HEK293 (cell line): ENCODE results near the gene ARPC4.

Experiments used
- BCL11A ChIP-seq: fragments of 450-650 bp; formaldehyde crosslinking; IDR thresholded peaks from 2 replicates; pipeline ENCODE4 v1.5.1; 2016; ENCODE audit warnings: low read depth, missing biosample characterization, missing genetic modification characterization
- FEZF1 ChIP-seq: fragments of 450-650 bp; formaldehyde crosslinking; IDR thresholded peaks from 2 replicates; pipeline ENCODE4 v1.5.1; 2016; ENCODE audit warnings: missing biosample characterization, missing genetic modification characterization
- HOXC10 ChIP-seq: sonication (generic); formaldehyde crosslinking; IDR thresholded peaks from 2 replicates; pipeline ENCODE4 v1.8.1; 2023; ENCODE audit warnings: mild to moderate bottlenecking, missing genetic modification reagents
- KLF1 ChIP-seq: fragments of 450-650 bp; formaldehyde crosslinking; IDR thresholded peaks from 2 replicates; pipeline ENCODE4 v1.5.1; 2016; ENCODE audit warnings: missing biosample characterization, missing genetic modification characterization
- KLF10 ChIP-seq: fragments of 450-650 bp; IDR thresholded peaks from 2 replicates; pipeline ENCODE4 v1.5.1; 2018; ENCODE audit warnings: missing biosample characterization, mild to moderate bottlenecking, missing genetic modification characterization
- SALL2 ChIP-seq: fragments of 450-650 bp; formaldehyde crosslinking; IDR thresholded peaks from 2 replicates; pipeline ENCODE4 v1.5.0; 2017; ENCODE audit warnings: missing biosample characterization, mild to moderate bottlenecking, missing genetic modification characterization, borderline replicate concordance
- SCRT2 ChIP-seq: fragments of 450-650 bp; formaldehyde crosslinking; IDR thresholded peaks from 2 replicates; pipeline ENCODE4 v1.5.1; 2016; ENCODE audit warnings: missing biosample characterization, missing genetic modification characterization
- ZBTB17 ChIP-seq: fragments of 450-650 bp; formaldehyde crosslinking; IDR thresholded peaks from 2 replicates; pipeline ENCODE4 v1.5.1; 2016; ENCODE audit warnings: missing biosample characterization, missing genetic modification characterization
- ZBTB21 ChIP-seq: fragments of 450-650 bp; formaldehyde crosslinking; IDR thresholded peaks from 2 replicates; pipeline ENCODE4 v1.5.1; 2017; ENCODE audit warnings: missing biosample characterization, missing genetic modification characterization
- ZNF133 ChIP-seq: fragments of 450-650 bp; formaldehyde crosslinking; IDR thresholded peaks from 2 replicates; pipeline ENCODE4 v1.5.1; 2016; ENCODE audit warnings: missing biosample characterization, missing genetic modification characterization
- ZNF223 ChIP-seq: fragments of 450-650 bp; formaldehyde crosslinking; IDR thresholded peaks from 2 replicates; pipeline ENCODE4 v1.5.1; 2016; ENCODE audit warnings: missing biosample characterization, missing genetic modification characterization
- ZNF341 ChIP-seq: fragments of 450-650 bp; formaldehyde crosslinking; IDR thresholded peaks from 2 replicates; pipeline ENCODE4; 2016; ENCODE audit warnings: low read depth, missing biosample characterization, missing genetic modification characterization
- ZNF350 ChIP-seq: fragments of 450-650 bp; formaldehyde crosslinking; IDR thresholded peaks from 2 replicates; pipeline ENCODE4 v1.5.0; 2017; ENCODE audit warnings: missing biosample characterization, mild to moderate bottlenecking, missing genetic modification characterization
- ZNF366 ChIP-seq: fragments of 450-650 bp; formaldehyde crosslinking; conservative IDR thresholded peaks from 2 replicates; pipeline ENCODE4 v1.5.1; 2016; ENCODE audit warnings: missing biosample characterization, missing genetic modification characterization
- ZNF423 ChIP-seq: fragments of 450-650 bp; formaldehyde crosslinking; IDR thresholded peaks from 2 replicates; pipeline ENCODE4 v1.5.1; 2016; ENCODE audit warnings: missing biosample characterization, missing genetic modification characterization
- ZNF561 ChIP-seq: fragments of 450-650 bp; IDR thresholded peaks from 2 replicates; pipeline ENCODE4 v1.5.1; 2018; ENCODE audit warnings: missing biosample characterization, missing genetic modification characterization, borderline replicate concordance
- ZNF600 ChIP-seq: fragments of 450-650 bp; formaldehyde crosslinking; IDR thresholded peaks from 2 replicates; pipeline ENCODE4 v1.5.1; 2016; ENCODE audit warnings: missing biosample characterization, missing genetic modification characterization
- ZNF624 ChIP-seq: fragments of 450-650 bp; formaldehyde crosslinking; IDR thresholded peaks from 2 replicates; pipeline ENCODE4 v1.5.1; 2017; ENCODE audit warnings: missing biosample characterization, missing genetic modification characterization
- TF ChIP-seq, protein P1 (sequence below): fragments of 450-650 bp; formaldehyde crosslinking; IDR thresholded peaks from 2 replicates; pipeline ENCODE4 v1.5.1; 2016; ENCODE audit warnings: missing biosample characterization, missing genetic modification characterization, borderline replicate concordance
- TF ChIP-seq, protein P2 (sequence below): fragments of 450-650 bp; formaldehyde crosslinking; IDR thresholded peaks from 2 replicates; pipeline ENCODE4 v1.5.1; 2016; ENCODE audit warnings: missing biosample characterization, missing genetic modification characterization, low read depth
- TF ChIP-seq, protein P3 (sequence below): fragments of 450-650 bp; formaldehyde crosslinking; IDR thresholded peaks from 2 replicates; pipeline ENCODE4 v1.5.1; 2017; ENCODE audit warnings: missing biosample characterization, mild to moderate bottlenecking, missing genetic modification characterization, moderate library complexity
- TF ChIP-seq, protein P4 (sequence below): fragments of 450-650 bp; formaldehyde crosslinking; IDR thresholded peaks from 2 replicates; pipeline ENCODE4 v1.5.1; 2016; ENCODE audit warnings: missing biosample characterization, missing genetic modification characterization
- TF ChIP-seq, protein P5 (sequence below): fragments of 450-650 bp; formaldehyde crosslinking; IDR thresholded peaks from 2 replicates; pipeline ENCODE4 v1.5.1; 2016; ENCODE audit warnings: missing biosample characterization, missing genetic modification characterization
- TF ChIP-seq, protein P6 (sequence below): fragments of 450-650 bp; formaldehyde crosslinking; IDR thresholded peaks from 2 replicates; pipeline ENCODE4 v1.5.1; 2016; ENCODE audit warnings: missing biosample characterization, missing genetic modification characterization

ARPC4 gene

DNA sequence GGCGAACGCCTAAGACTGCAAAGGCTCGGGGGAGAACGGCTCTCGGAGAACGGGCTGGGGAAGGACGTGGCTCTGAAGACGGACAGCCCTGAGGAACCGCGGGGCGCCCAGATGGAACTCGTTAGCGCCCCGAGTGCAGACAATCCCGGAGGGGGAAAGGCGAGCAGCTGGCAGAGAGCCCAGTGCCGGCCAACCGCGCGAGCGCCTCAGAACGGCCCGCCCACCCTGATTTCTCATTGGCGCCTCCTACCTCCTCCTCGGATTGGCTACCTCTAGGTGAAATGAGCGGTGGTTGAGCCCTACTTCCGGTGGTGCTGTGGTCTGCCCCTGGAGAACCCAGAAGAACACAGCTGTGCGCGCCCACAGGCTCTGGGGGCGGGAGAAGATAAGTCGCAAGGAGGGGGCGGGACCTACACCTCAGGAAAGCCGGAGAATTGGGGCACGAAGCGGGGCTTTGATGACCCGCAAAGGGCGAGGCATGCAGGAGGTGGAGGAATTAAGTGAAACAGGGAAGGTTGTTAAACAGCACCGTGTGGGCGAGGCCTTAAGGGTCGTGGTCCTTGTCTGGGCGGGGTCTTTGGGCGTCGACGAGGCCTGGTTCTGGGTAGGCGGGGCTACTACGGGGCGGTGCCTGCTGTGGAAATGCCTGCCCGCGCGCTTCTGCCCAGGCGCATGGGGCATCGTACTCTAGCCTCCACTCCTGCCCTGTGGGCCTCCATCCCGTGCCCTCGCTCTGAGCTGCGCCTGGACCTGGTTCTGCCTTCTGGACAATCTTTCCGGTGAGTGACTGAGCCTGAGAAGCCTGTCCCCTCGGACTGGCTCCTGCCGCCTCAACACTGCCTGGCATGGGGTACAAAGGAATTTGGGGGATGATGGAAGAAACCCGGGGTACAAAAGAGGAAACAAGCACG, 43.0 kb upstream of the ARPC4 start, which contains the start of gene OGG1 (continued):
- no peak for TF ChIP-seq ZBTB21 (tag by site-specific recombination)
- TF ChIP-seq, protein P1, sequence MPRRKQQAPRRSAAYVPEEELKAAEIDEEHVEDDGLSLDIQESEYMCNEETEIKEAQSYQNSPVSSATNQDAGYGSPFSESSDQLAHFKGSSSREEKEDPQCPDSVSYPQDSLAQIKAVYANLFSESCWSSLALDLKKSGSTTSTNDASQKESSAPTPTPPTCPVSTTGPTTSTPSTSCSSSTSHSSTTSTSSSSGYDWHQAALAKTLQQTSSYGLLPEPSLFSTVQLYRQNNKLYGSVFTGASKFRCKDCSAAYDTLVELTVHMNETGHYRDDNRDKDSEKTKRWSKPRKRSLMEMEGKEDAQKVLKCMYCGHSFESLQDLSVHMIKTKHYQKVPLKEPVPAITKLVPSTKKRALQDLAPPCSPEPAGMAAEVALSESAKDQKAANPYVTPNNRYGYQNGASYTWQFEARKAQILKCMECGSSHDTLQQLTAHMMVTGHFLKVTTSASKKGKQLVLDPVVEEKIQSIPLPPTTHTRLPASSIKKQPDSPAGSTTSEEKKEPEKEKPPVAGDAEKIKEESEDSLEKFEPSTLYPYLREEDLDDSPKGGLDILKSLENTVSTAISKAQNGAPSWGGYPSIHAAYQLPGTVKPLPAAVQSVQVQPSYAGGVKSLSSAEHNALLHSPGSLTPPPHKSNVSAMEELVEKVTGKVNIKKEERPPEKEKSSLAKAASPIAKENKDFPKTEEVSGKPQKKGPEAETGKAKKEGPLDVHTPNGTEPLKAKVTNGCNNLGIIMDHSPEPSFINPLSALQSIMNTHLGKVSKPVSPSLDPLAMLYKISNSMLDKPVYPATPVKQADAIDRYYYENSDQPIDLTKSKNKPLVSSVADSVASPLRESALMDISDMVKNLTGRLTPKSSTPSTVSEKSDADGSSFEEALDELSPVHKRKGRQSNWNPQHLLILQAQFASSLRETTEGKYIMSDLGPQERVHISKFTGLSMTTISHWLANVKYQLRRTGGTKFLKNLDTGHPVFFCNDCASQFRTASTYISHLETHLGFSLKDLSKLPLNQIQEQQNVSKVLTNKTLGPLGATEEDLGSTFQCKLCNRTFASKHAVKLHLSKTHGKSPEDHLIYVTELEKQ (tag by site-specific recombination) = no peak
- TF ChIP-seq SCRT2 (tag by site-specific recombination) = peak; percentile 46; the same call in 1 of the 2 replicates
- TF ChIP-seq ZNF624 (tag by site-specific recombination) = no peak
- peak; percentile 89 for TF ChIP-seq KLF10 (tag by site-specific recombination)
- peak; percentile 88 for TF ChIP-seq ZNF423 (tag by site-specific recombination)
- TF ChIP-seq, protein P2, sequence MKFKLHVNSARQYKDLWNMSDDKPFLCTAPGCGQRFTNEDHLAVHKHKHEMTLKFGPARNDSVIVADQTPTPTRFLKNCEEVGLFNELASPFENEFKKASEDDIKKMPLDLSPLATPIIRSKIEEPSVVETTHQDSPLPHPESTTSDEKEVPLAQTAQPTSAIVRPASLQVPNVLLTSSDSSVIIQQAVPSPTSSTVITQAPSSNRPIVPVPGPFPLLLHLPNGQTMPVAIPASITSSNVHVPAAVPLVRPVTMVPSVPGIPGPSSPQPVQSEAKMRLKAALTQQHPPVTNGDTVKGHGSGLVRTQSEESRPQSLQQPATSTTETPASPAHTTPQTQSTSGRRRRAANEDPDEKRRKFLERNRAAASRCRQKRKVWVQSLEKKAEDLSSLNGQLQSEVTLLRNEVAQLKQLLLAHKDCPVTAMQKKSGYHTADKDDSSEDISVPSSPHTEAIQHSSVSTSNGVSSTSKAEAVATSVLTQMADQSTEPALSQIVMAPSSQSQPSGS (tag by site-specific recombination) = no peak
- TF ChIP-seq KLF1 (tag by site-specific recombination) = peak; percentile 98
- peak; percentile 91 for TF ChIP-seq ZBTB17
- TF ChIP-seq ZNF600 (tag by site-specific recombination) = peak; percentile 89
- TF ChIP-seq SALL2 (tag by site-specific recombination) = no peak
- TF ChIP-seq, protein P3, sequence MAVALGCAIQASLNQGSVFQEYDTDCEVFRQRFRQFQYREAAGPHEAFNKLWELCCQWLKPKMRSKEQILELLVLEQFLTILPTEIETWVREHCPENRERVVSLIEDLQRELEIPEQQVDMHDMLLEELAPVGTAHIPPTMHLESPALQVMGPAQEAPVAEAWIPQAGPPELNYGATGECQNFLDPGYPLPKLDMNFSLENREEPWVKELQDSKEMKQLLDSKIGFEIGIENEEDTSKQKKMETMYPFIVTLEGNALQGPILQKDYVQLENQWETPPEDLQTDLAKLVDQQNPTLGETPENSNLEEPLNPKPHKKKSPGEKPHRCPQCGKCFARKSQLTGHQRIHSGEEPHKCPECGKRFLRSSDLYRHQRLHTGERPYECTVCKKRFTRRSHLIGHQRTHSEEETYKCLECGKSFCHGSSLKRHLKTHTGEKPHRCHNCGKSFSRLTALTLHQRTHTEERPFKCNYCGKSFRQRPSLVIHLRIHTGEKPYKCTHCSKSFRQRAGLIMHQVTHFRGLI (tag by site-specific recombination) = peak; percentile 95
- TF ChIP-seq ZNF223 (tag by site-specific recombination) = no peak
- TF ChIP-seq, protein P4, sequence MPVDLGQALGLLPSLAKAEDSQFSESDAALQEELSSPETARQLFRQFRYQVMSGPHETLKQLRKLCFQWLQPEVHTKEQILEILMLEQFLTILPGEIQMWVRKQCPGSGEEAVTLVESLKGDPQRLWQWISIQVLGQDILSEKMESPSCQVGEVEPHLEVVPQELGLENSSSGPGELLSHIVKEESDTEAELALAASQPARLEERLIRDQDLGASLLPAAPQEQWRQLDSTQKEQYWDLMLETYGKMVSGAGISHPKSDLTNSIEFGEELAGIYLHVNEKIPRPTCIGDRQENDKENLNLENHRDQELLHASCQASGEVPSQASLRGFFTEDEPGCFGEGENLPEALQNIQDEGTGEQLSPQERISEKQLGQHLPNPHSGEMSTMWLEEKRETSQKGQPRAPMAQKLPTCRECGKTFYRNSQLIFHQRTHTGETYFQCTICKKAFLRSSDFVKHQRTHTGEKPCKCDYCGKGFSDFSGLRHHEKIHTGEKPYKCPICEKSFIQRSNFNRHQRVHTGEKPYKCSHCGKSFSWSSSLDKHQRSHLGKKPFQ (tag by site-specific recombination) = no peak
- TF ChIP-seq BCL11A = no peak
- TF ChIP-seq ZNF133 (tag by site-specific recombination) = no peak
- no peak for TF ChIP-seq ZNF350 (tag by site-specific recombination)
- no peak for TF ChIP-seq HOXC10
- peak; percentile 95 for TF ChIP-seq ZNF341 (tag by site-specific recombination)
- no peak for TF ChIP-seq FEZF1 (tag by site-specific recombination)
- TF ChIP-seq, protein P5, sequence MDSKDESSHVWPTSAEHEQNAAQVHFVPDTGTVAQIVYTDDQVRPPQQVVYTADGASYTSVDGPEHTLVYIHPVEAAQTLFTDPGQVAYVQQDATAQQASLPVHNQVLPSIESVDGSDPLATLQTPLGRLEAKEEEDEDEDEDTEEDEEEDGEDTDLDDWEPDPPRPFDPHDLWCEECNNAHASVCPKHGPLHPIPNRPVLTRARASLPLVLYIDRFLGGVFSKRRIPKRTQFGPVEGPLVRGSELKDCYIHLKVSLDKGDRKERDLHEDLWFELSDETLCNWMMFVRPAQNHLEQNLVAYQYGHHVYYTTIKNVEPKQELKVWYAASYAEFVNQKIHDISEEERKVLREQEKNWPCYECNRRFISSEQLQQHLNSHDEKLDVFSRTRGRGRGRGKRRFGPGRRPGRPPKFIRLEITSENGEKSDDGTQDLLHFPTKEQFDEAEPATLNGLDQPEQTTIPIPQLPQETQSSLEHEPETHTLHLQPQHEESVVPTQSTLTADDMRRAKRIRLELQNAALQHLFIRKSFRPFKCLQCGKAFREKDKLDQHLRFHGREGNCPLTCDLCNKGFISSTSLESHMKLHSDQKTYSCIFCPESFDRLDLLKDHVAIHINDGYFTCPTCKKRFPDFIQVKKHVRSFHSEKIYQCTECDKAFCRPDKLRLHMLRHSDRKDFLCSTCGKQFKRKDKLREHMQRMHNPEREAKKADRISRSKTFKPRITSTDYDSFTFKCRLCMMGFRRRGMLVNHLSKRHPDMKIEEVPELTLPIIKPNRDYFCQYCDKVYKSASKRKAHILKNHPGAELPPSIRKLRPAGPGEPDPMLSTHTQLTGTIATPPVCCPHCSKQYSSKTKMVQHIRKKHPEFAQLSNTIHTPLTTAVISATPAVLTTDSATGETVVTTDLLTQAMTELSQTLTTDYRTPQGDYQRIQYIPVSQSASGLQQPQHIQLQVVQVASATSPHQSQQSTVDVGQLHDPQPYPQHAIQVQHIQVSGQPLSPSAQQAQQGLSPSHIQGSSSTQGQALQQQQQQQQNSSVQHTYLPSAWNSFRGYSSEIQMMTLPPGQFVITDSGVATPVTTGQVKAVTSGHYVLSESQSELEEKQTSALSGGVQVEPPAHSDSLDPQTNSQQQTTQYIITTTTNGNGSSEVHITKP (tag by site-specific recombination) = peak; percentile 96
- TF ChIP-seq, protein P6, sequence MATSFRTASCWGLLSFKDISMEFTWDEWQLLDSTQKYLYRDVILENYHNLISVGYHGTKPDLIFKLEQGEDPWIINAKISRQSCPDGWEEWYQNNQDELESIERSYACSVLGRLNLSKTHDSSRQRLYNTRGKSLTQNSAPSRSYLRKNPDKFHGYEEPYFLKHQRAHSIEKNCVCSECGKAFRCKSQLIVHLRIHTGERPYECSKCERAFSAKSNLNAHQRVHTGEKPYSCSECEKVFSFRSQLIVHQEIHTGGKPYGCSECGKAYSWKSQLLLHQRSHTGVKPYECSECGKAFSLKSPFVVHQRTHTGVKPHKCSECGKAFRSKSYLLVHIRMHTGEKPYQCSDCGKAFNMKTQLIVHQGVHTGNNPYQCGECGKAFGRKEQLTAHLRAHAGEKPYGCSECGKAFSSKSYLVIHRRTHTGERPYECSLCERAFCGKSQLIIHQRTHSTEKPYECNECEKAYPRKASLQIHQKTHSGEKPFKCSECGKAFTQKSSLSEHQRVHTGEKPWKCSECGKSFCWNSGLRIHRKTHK (tag by site-specific recombination) = no peak
- peak; percentile 64 for TF ChIP-seq ZNF366 (tag by site-specific recombination)
- peak; percentile 19; the same call in 1 of the 2 replicates for TF ChIP-seq ZNF561 (tag by site-specific recombination)
